Measurements from ENCODE around the gene RABGEF1. TPM values are rescaled to one million over a fixed set of nuclear protein-coding genes. Genes with fewer than 3 reads are reported as not detected.

Gene RABGEF1
- total RNA-seq, 1 donor from 2014 or later: 36.5 TPM

DNA sequence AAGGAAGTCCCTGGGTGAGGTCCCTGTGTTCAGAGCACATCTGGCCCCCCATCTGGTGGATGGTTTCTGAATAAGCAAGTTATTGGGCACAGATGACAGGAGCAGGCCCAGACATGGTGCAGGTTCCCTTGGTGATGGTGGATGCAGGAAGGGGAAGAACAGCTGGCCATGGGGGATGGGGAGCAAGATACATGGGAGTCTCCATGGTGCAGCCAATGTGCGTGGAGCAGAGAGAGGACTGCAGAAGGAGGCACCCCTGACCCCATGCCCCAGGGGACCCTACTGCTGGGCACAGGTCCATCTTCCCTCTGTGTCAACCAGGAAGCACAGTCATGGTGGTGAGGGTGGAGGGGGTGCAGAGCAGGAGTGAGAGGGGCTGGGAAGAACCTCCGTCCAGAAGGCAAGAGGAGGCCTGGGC lies 43.8 kb upstream of the RABGEF1 start:
- H3K9ac ChIP-seq: no peak overlapping the region
- no peak for DNase-seq (ENCODE audit: low spot score)
- no peaks in the 10 kb centered on the region for H3K27me3 ChIP-seq
- Mint-ChIP-seq H3K36me3 (peaks cover 8% of the 10 kb centered on the region), H3K4me3 (no peak overlapping the region), H3K4me1 (peaks cover 8% of the 10 kb centered on the region), H3K27ac (peak overlapping the region; percentile 37), H3K9me3 (no peaks in the 10 kb centered on the region), H3K27me3 (ENCODE audit: insufficient read depth, low read depth) (peaks cover 3% of the 10 kb centered on the region)
- H2AFZ ChIP-seq (replicated peaks): no peak overlapping the region
- no peak overlapping the region for H3K4me2 ChIP-seq
- H3K79me2 ChIP-seq (ENCODE audit: low read depth): no peaks in the 10 kb centered on the region
- TF ChIP-seq EZH2phosphoT487 (IDR thresholded peaks at IDR 0.05) (no peak), EZH2 (IDR thresholded peaks at IDR 0.05) (no peak)
- TF ChIP-seq, protein P1, sequence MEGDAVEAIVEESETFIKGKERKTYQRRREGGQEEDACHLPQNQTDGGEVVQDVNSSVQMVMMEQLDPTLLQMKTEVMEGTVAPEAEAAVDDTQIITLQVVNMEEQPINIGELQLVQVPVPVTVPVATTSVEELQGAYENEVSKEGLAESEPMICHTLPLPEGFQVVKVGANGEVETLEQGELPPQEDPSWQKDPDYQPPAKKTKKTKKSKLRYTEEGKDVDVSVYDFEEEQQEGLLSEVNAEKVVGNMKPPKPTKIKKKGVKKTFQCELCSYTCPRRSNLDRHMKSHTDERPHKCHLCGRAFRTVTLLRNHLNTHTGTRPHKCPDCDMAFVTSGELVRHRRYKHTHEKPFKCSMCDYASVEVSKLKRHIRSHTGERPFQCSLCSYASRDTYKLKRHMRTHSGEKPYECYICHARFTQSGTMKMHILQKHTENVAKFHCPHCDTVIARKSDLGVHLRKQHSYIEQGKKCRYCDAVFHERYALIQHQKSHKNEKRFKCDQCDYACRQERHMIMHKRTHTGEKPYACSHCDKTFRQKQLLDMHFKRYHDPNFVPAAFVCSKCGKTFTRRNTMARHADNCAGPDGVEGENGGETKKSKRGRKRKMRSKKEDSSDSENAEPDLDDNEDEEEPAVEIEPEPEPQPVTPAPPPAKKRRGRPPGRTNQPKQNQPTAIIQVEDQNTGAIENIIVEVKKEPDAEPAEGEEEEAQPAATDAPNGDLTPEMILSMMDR (IDR thresholded peaks at IDR 0.05): no peak
- no peak overlapping the region for H3K27ac ChIP-seq
- peaks cover 24% of the 10 kb centered on the region for H4K20me1 ChIP-seq (ENCODE audit: low read depth)
- no peaks in the 10 kb centered on the region for H3K36me3 ChIP-seq
- no peaks in the 10 kb centered on the region for H3F3A ChIP-seq (ENCODE audit: low read depth)
- no peaks in the 10 kb centered on the region for H3K9me3 ChIP-seq (ENCODE audit: low read depth)
- no peak overlapping the region for H3K4me3 ChIP-seq
- peaks cover 7% of the 10 kb centered on the region for H3K4me1 ChIP-seq

DNA sequence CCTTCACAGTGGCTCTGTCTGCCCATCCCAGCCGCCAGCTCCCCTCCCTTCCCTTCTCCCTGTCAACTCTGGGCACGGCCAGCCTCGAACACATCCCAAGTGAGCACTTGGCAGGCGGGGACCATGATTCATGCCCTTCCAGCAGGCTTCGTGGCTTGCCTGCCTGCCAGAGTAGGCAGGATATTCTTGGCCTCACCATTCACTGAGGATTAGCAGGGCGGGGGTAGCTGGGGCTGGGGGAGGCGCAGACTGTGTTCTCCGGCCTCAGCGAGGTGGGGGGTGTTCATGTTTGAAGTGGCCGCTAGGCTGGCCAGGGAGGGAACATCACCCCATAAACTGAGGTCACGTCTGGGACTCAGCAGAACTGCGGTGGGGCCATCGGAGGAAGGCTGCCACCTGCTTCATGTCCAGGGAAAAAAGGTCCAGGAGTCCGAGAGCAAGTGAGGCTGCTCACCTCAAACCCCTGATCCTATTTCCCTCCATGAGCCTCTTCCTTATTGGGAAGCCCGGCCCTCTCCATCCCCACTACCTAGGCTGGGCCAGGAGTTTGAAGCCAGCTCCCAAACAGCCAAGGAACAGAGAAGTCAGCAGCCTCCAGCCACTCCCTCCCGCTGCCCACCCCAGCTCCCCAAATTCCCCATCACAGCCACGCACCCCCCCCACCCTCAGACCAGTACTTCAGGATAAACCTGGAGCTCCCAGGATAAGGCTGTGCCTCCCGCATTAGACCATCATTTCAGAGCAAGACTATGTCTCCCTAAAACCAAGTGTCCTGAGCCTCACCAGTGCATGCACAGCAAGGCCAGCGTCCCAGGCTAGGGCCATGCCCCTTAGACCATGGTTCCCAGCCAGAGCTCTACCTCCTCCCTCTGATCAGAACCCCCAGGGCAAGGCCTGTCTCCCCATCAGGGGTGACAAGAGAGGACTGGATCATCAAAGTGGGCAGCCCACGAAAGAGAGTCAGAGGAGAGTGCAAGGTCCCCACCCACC lies 42.8 kb upstream of the RABGEF1 start:
- Histone ChIP-seq H3F3A (ENCODE audit: low read depth) (no peaks in the 10 kb centered on the region), H3K4me2 (no peak overlapping the region), H3K36me3 (no peaks in the 10 kb centered on the region), H3K27me3 (no peaks in the 10 kb centered on the region), H3K9me3 (ENCODE audit: low read depth) (no peaks in the 10 kb centered on the region), H3K9ac (no peak overlapping the region), H2AFZ (replicated peaks) (no peak overlapping the region), H3K4me3 (no peak overlapping the region), H3K27ac (no peak overlapping the region), H3K79me2 (ENCODE audit: low read depth) (no peaks in the 10 kb centered on the region), H3K4me1 (peaks cover 7% of the 10 kb centered on the region), H4K20me1 (ENCODE audit: low read depth) (peaks cover 24% of the 10 kb centered on the region)
- H3K36me3 Mint-ChIP-seq: peaks cover 10% of the 10 kb centered on the region
- H3K9me3 Mint-ChIP-seq: no peaks in the 10 kb centered on the region
- peaks cover 3% of the 10 kb centered on the region for H3K27me3 Mint-ChIP-seq (ENCODE audit: insufficient read depth, low read depth)
- H3K27ac Mint-ChIP-seq: peak overlapping the region; percentile 90
- peak; percentile 33 for DNase-seq (ENCODE audit: low spot score)
- TF ChIP-seq, protein P1 (IDR thresholded peaks at IDR 0.05): no peak
- TF ChIP-seq EZH2phosphoT487 (IDR thresholded peaks at IDR 0.05) (no peak), EZH2 (IDR thresholded peaks at IDR 0.05) (no peak)
- peaks cover 8% of the 10 kb centered on the region for H3K4me1 Mint-ChIP-seq
- H3K4me3 Mint-ChIP-seq: peak overlapping the region; percentile 48

DNA sequence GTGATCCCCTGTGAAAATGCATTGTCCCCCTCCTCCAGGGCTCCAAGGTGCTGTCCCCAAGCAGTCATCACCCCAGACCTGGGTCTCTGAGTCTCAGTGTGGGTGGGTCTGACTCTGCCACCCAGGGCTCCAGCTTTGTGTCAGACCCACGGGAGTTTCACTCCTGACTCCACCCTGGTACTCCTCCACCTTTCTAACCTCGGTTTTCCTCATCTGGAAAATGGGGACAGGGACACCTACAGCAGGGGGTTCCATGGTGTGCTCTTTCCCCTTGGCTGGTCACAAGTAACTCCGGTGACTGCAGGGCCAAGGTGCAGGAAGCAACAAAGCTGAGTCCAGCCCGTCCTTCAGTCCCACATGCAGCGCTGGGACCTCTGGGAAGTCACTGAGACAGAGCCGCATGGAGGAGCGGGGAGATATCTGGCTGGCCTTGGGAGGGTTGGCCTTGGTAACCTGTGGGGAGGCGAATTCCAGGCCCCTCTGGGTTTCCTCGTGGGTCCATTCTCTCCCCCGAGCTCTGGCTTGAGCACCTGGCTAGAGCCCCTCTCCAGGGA lies 41.8 kb upstream of the RABGEF1 start:
- peaks cover 10% of the 10 kb centered on the region for H3K36me3 Mint-ChIP-seq
- peaks cover 7% of the 10 kb centered on the region for H3K4me1 ChIP-seq
- H3K4me2 ChIP-seq: no peak overlapping the region
- H3K27me3 Mint-ChIP-seq (ENCODE audit: insufficient read depth, low read depth): peaks cover 3% of the 10 kb centered on the region
- no peak for DNase-seq (ENCODE audit: low spot score)
- no peaks in the 10 kb centered on the region for H3F3A ChIP-seq (ENCODE audit: low read depth)
- no peak for TF ChIP-seq EZH2 (IDR thresholded peaks at IDR 0.05)
- TF ChIP-seq EZH2phosphoT487 (IDR thresholded peaks at IDR 0.05): no peak
- TF ChIP-seq, protein P1 (IDR thresholded peaks at IDR 0.05): no peak
- H3K9me3 Mint-ChIP-seq: no peaks in the 10 kb centered on the region
- H3K36me3 ChIP-seq: no peaks in the 10 kb centered on the region
- H3K4me3 ChIP-seq: no peak overlapping the region
- H3K9ac ChIP-seq: no peak overlapping the region
- no peaks in the 10 kb centered on the region for H3K9me3 ChIP-seq (ENCODE audit: low read depth)
- no peak overlapping the region for H2AFZ ChIP-seq (replicated peaks)
- no peak overlapping the region for H3K27ac Mint-ChIP-seq
- no peaks in the 10 kb centered on the region for H3K27me3 ChIP-seq
- H4K20me1 ChIP-seq (ENCODE audit: low read depth): peaks cover 24% of the 10 kb centered on the region
- H3K4me1 Mint-ChIP-seq: peaks cover 8% of the 10 kb centered on the region
- H3K27ac ChIP-seq: no peak overlapping the region
- no peaks in the 10 kb centered on the region for H3K79me2 ChIP-seq (ENCODE audit: low read depth)
- H3K4me3 Mint-ChIP-seq: no peak overlapping the region

Measured in neural progenitor cell (in vitro differentiated cells).